A172 (cell line): ENCODE results near the gene TTC9. TPM values are rescaled to one million over a fixed set of nuclear protein-coding genes. Genes with fewer than 3 reads are reported as not detected.
A peak's percentile ranks its signal among the peaks of the same experiment; 100 is the strongest.

ENCODE experiments used
- DNase-seq: peaks from one replicate; pipeline ENCODE4 v3.0.0-alpha.2; 2015; ENCODE audit warnings: low spot score
- total RNA-seq: library from RNA; depleted of rRNA; stranded (reverse); fragments of >200 nt; shearing (Covaris generic); gene quantifications from 2 replicates; pipeline ENCODE4 v1.2.3, GENCODE V29; 2014; rRNA removed

Gene TTC9
- 1.1 and 1.4 TPM in 2 replicates for total RNA-seq

DNA sequence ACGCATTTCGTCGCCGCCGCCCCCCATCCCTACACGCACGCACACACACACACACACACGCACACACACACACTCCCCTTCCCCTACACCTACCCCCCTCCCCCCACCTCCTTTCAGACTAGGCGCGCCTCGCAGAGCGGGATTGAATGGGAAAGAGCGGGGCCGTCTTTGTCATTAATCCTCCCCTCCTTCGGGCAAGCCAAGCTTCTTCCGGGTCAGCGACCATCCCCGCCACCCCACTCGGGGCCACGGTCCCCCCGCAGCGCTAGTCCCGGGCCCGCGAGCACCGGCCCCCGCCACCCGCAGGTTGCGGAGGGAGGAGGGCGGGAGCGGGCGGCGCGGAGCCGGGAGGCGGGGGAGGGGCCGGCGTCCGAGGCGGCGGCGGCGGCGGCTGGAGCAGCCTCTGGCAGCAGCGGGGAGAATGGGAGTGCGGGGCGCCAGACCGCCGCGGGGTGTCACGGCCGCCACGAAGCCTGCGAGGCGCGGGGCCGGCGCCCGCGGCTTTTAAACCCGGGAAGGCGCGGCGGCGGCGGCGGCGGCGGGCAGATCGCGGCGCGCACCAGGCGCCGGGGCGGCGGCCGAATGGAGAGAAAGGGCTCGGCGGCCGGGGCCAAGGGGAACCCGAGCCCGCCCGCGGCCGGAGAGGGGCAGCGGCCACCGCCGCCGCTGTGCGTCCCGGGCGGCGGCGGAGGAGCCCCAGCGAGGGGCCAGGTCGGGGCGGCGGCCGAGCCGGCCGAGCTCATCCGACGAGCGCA, at the start of gene TTC9:
TSS of gene TTC9 (plus strand) at position 369 of the 755 bp plus-strand sequence. CDS start at position 583, 214 bp downstream.
- DNase-seq, result no peak

DNA sequence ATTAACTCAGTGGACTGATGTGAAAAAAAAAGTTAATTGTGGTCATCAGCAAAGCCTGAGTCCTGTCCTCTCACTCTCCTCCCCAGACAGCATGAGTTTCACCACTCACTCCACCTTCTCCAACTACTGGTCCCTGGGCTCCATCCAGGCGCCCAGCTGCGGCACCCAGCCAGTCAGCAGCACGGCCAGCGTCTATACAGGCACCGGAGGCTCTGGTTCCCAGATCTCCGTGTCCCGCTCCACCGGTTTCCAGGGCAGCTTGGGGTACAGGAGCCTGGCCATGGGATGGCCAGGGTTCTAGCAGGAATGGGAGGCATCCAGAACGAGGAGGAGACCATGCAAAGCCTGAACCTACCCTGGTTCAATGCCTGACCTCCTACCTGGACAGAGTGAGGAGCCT, 47.3 kb upstream of the TTC9 start:
- no peak for DNase-seq

DNA sequence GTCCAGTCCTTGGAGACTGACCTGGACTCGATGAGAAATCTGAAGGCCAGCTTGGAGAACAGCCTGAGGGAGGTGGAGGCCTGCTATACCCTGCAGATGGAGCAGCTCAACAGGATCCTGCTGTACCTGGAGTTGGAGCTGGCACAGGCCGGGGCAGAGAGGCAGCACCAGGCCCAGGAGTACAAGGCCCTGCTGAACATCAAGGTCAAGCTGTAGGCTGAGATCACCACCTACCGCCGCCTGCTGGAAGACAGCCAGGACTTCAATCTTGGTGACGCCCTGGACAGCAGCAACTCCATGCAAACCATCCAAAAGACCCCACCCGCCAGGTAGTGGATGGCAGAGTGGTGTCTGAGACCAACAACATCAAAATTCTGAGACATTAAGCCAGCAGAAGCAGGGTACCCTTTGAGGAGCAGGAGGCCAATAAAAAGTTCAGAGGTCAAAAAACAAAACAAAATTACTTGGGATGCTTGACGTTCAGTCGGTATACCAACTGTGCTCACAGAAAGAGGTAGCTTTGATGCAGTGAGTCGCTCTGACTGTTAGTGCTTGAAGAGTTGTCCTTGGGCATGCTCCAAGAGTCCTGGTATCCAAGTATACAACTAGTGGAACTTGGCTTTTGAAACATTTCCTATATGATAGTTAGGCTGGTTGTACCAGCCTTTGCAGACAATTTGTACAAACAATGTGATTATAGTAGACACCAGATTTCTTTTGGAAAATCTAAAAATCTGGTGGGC, 46.1 kb upstream of the TTC9 start:
- DNase-seq, result no peak

GRCh38 chr14:70597731-70598130, 44.0 kb upstream of the TTC9 start:
- DNase-seq, result no peak

DNA sequence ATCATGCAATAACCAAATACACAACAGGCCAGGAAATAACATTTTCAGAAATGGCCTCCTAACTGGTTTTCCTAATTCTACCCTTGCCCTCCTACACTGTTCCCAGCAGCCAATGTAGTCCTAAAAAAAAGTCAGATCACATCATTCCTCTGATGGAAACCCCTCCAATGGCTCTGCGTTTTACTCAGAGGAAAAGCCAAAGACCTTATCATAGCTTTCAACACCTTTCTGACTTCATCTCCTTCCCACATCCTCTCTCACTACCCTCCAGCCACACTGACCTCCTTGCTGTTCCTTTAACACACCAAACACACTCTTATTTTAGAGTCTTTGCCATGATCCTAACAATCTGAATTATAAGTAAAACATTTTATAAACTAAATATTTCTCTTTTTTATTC, 42.4 kb upstream of the TTC9 start:
- DNase-seq, result no peak

DNA sequence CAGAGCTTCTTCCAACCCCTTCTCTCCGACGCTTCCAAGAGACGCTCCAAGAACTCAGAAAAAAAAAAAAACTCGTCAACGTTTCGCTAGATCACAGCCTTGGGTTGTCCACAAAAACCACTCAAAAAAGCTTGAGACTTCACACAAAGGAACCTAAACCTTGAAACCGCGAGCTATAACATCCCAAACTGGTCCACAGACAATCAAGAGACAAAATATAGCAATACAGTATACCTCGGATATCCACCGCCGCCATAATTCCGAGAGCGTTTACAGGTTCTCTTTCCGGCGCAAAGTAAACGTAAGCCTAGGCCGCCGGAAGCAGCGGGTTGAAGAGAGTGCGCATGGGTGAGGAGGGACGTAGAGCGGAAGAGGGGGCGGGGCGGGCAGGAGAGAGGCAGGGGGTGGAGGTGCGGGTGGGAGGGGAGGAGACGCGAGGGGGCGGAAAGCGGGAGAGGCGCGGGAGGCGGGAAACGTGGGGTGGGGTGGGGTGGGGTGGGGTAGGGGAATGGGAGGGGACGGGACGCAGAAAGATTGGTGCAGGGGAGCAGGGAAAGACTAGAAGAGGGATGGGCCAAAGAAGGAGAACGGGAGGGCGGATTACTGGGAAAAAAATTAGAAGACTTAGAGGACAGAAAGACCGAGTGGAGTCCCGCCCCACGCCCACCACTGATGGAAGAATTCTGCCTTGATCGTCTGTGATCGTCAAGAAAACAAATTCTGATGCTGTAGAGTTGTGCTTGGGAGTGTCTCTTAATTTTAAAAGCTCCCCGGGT, 41.1 kb upstream of the TTC9 start, which contains the start of gene MED6:
TSS of gene MED6 (minus strand) at position 274 of the 776 bp plus-strand sequence. CDS start at position 256, 18 bp downstream.
- DNase-seq, result peak; percentile 78

GRCh38 chr14:70601162-70601561, 40.6 kb upstream of the TTC9 start:
- peak; percentile 17 for DNase-seq

- DNase-seq, result no peak
These were observed 39.5 kb upstream of the TTC9 start for GRCh38 chr14:70602254-70602653.

DNA sequence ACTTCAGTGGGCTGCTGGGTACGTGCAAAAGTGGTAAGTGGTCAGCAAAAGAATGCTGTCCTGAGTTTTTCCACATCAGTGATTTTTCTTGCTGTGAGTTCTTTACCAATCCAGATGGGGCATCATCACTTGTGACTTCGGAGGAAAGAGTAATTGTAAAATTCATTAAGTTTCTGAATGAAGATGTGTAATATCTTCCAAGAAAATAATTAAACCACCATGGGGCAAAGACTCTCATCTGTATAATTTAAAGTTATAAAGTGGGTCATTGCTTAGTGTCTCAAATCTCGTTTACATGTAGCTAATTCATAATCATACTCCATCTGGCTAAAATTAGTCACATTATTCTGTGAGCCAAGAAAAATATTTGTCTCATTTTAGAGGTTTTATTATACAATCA, 30.5 kb upstream of the TTC9 start:
- DNase-seq, result no peak

- DNase-seq, result no peak
These were observed 25.1 kb upstream of the TTC9 start for GRCh38 chr14:70616646-70617045.

GRCh38 chr14:70618314-70618713, 23.4 kb upstream of the TTC9 start:
- no peak for DNase-seq

- DNase-seq, result no peak
These were observed 22.0 kb upstream of the TTC9 start for GRCh38 chr14:70619708-70620107.

- peak; percentile 38 for DNase-seq
These were observed 19.5 kb upstream of the TTC9 start for GRCh38 chr14:70622111-70622712.

- DNase-seq, result no peak
These were observed 16.7 kb upstream of the TTC9 start for GRCh38 chr14:70624972-70625371.

- DNase-seq, result no peak
These were observed 9.8 kb upstream of the TTC9 start for GRCh38 chr14:70631948-70632347.

DNA sequence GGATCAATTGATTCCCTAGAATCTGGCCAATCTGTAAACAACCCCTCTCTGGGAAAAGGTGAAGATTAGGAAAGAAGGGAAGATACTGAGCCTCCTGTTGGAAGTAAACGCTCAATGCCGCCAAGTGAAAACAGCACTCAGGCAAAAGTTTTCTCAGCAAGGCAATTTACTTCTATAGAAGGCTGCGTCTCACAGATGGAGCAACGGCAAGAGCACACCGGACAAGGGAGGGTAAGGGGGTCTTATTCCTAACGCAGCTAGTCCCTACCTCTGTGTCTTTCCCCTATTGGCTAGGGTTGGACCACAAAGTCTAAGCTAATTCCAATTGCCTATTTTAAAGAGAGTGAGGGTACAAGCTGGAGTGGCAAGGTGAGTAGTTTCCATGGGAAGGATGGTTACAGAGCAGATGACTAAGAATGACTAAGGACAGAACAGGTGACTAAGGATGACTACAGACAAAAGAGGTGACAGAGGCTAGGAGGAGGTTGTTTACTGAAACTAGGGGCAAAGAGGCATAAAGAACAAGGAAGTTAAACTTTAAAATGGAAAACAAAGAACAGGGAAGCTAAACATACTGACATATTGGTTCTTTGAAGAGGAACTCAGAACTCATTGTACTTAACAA, 5.6 kb upstream of the TTC9 start:
- DNase-seq, result no peak

DNA sequence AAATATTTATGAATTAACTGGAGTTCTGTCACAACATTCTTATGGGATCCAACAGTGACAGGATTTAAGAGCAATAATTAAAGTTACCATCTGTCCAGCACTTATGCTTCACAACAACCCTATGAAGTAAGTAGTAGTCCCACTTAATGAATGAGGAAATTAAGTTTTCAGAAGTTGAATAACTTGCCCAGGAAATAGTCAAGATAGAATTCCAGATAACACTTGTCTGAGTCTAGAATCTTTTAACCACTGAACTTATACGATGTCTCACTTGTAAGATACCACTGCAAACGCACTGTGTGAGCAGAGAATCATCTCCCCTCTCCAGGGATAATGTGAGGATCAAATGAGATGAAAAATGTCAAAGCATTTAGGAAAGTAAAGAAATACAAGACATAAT, 3.3 kb upstream of the TTC9 start:
- no peak for DNase-seq

- DNase-seq, result peak; percentile 28
These were observed 673 bp upstream of the TTC9 start for GRCh38 chr14:70640938-70641547.

DNA sequence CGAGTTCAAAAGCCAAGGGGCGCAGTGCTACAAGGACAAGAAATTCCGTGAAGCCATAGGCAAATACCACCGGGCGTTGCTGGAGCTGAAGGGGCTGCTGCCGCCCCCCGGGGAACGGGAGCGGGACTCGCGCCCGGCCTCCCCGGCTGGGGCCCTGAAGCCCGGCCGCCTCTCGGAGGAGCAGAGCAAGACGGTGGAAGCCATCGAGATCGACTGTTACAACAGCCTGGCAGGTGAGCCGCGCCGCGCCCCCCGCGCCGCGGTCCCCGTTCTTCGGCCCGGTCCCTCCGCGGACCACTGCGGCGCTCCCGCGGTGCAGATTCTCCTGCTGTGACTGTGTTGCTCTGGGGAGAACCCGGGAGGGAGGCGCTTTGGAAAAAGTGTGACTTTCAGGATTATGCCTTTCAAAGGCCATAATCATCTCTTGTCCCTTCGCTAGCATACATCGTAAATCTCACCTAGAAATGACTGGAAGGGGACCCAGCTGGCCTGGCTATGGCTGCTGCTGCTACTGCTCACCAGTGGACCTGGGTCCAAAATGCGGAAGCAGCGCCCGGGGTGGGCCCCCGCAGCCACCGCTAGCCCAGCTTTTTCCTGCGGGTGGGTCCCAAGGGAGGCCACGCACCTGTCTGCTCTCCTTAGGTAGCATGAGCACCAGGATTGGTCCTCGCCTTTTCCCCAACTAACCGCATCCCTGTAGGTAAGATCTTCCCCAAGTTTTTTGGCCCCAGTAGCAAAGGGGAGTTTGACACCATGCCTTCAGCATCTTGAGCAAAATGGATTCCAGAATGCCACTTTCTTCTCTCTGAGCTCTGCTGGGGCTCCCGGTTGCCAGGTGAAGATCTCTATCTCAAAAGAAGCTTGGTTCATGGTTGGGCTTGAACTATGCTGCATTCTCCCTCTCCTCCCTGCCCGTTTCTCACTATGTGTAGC, 853 bp downstream of the TTC9 start:
- no peak for DNase-seq

DNA sequence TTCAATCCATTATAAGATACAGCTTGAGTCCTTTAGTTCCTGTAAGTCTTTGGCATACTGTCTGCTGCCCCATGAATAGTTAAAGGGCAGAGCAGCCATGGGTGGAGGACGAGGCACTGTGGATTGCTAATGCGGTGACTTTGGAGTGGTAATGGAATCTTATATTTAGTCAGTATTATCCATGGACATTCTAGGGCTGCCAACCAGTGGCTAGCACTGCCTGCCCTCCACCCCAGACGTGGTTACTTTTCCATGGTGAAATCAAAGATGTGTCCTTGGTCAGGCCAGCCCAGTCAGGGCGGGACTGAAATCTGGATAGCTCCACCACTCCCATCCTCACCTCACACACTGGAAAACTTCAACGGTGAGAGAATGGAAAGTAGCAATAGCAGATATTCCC, 2.3 kb downstream of the TTC9 start:
- no peak for DNase-seq
